Thoracic aorta (tissue), 2 donors: ENCODE measurements around the gene MROH2A. TPM values are rescaled to one million over a fixed set of nuclear protein-coding genes. Genes with fewer than 3 reads are reported as not detected.
"Not testable (repeated sequence)": the region's sequence is repeated elsewhere in the genome, so short reads cannot be mapped to it uniquely, and the experiment has no call there.

Experiments used
- ATAC-seq: fragments of 150-250 bp; one replicate; pipeline ENCODE4 v1.8.0; 2017; ENCODE audit warnings: low read depth; ENCODE audit not compliant: insufficient number of reproducible peaks, low FRiP score
- DNase-seq: peaks from one replicate; pipeline ENCODE4 v3.0.0-alpha.2; 2020; ENCODE audit warnings: low spot score
- H3K27ac ChIP-seq, 2 donors: fragments of 200-600 bp; sonication (generic); 1 replicate in 1 of 2; 2 replicates in 1 of 2; pipeline ENCODE4 v1.5.1; 2016; ENCODE audit warnings: mild to moderate bottlenecking in 2 of 2, moderate library complexity in 2 of 2
- H3K27me3 ChIP-seq: fragments of 200-600 bp; sonication (generic); replicated peaks from 2 replicates; pipeline ENCODE4 v1.6.0; 2016; ENCODE audit warnings: mild to moderate bottlenecking; ENCODE audit not compliant: insufficient read depth
- H3K36me3 ChIP-seq: fragments of 200-600 bp; sonication (generic); one replicate; pipeline ENCODE4 v1.5.1; 2016
- H3K4me1 ChIP-seq, 2 donors: fragments of 200-600 bp; sonication (generic); 1 replicate in 1 of 2; 2 replicates in 1 of 2; pipeline versions ENCODE4 v1.5.1 to v1.6.0; 2016; ENCODE audit warnings: low read depth in 2 of 2, mild to moderate bottlenecking in 1 of 2; ENCODE audit not compliant: control insufficient read depth in 1 of 2
- H3K4me3 ChIP-seq: fragments of 200-600 bp; sonication (generic); 2 replicates; pipeline ENCODE4 v1.5.1; 2016; ENCODE audit warnings: mild to moderate bottlenecking
- H3K9me3 ChIP-seq: fragments of 200-600 bp; sonication (generic); 2 replicates; pipeline ENCODE4 v1.5.1; 2016
- CTCF ChIP-seq: fragments of 200-600 bp; sonication (generic); IDR thresholded peaks from one replicate; pipeline ENCODE4 v1.5.1; 2019; ENCODE audit warnings: antibody characterized with exemption
- total RNA-seq, 2 donors: library from RNA; depleted of rRNA; stranded (reverse); fragments of >200 nt; gene quantifications; one replicate each; pipeline versions ENCODE4 v1.1.0 to v1.2.3, GENCODE V29; 2016

The MROH2A gene
- total RNA-seq, 2 donors from 2014 or later = not detected

GRCh38 chr2:233871432-233871831 lies 93.3 kb downstream of the MROH2A start:
- Histone ChIP-seq H3K4me3 (no peak overlapping the region), H3K9me3 (peaks cover 5% of the 10 kb centered on the region), H3K36me3 (no peaks in the 10 kb centered on the region), H3K27ac (no peak overlapping the region), H3K27me3 (no peaks in the 10 kb centered on the region), H3K4me1 (no peaks in the 10 kb centered on the region)
- TF ChIP-seq CTCF = no peak
- ATAC-seq = no peak
- DNase-seq = no peak

GRCh38 chr2:233872125-233872524 lies 94.0 kb downstream of the MROH2A start:
- H3K36me3 ChIP-seq, H3K4me1 ChIP-seq, ATAC-seq, DNase-seq, H3K27me3 ChIP-seq, H3K4me3 ChIP-seq, H3K9me3 ChIP-seq, H3K27ac ChIP-seq: not testable (repeated sequence)

- Histone ChIP-seq H3K4me1 (no peaks in the 10 kb centered on the region), H3K9me3 (peaks cover 5% of the 10 kb centered on the region), H3K36me3 (no peaks in the 10 kb centered on the region), H3K4me3 (no peak overlapping the region), H3K27me3 (no peaks in the 10 kb centered on the region), H3K27ac (no peak overlapping the region)
- DNase-seq = no peak
- ATAC-seq = no peak
- no peak for TF ChIP-seq CTCF
Measured at GRCh38 chr2:233882353-233882752, 104.2 kb downstream of the MROH2A start.

Other genes with a start within 250 kb of the MROH2A start
- 10 to 100 TPM; 23.3 to 30.0 TPM for gene USP40, start 211.5 kb upstream of the MROH2A start, total RNA-seq
- gene UGT1A8, start 160.7 kb upstream of the MROH2A start, total RNA-seq = not detected
- gene UGT1A10, start 141.9 kb upstream of the MROH2A start, total RNA-seq = under 1 TPM in 1 of 2 donors, not detected in 1; 0.41 TPM
- not detected for gene UGT1A9, start 106.4 kb upstream of the MROH2A start, total RNA-seq
- gene UGT1A7, start 96.4 kb upstream of the MROH2A start, total RNA-seq = under 1 TPM in 1 of 2 donors, not detected in 1; 0.35 TPM
- not detected for gene UGT1A6, start 85.4 kb upstream of the MROH2A start, total RNA-seq
- not detected for gene UGT1A5, start 65.4 kb upstream of the MROH2A start, total RNA-seq
- not detected for gene UGT1A4, start 59.6 kb upstream of the MROH2A start, total RNA-seq
- gene UGT1A3, start 49.3 kb upstream of the MROH2A start, total RNA-seq = not detected
- gene UGT1A1, start 18.1 kb upstream of the MROH2A start, total RNA-seq = not detected
- gene HJURP, start 76.2 kb downstream of the MROH2A start, total RNA-seq = 1 to 10 TPM in 1 of 2 donors, under 1 TPM in 1; 0.95 to 1.6 TPM
- not detected for gene TRPM8, start 139.0 kb downstream of the MROH2A start, total RNA-seq